ENCODE results near the gene FLRT3. TPM values are rescaled to one million over a fixed set of nuclear protein-coding genes. Genes with fewer than 3 reads are reported as not detected.

The FLRT3 gene
- total and polyA plus RNA-seq, 2 donors (not counting 1 experiment from before 2014, with no cell fraction given), result not detected

DNA sequence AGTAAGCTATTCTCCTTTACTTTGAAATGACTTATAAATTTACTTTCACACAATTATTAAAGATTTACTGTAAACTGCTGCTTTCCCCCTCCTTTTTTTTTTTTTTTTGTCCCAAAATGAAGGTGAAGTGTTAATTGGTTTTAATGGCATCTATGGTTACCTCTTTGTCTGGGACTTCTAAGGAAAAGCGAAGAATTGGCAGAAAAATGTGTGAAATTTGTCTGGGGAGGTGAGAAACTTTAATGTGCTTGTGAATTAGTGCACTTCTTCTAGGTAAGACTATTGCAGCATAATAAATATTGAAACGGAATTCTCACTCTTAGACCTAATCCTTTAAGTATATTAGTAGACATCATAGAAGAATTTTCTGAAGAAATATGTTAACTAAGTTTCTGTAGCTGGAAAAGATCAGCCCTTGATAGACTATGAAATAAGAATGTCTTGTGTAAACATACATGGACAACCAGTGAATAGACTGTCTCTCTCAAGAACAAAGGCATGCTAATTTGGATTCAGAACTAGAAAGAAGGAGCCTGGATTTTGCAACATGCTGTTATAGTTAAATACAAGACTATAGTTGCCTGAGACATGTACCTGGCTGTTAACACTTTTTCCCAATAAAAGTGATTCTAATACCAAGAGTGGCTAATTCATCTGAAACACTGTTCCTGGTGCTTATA lies 23.9 kb downstream of the FLRT3 start:
- peaks cover 2% of the 10 kb centered on the region for H3K27me3 Mint-ChIP-seq
- no peak overlapping the region for H3K27ac Mint-ChIP-seq
- H3K4me1 ChIP-seq (ENCODE audit: control insufficient read depth in 2 of 2, insufficient read depth in 2 of 2, low read length in 2 of 2), result no peaks in the 10 kb centered on the region
- no peak overlapping the region for H2AFZ ChIP-seq (ENCODE audit: insufficient read depth, low read depth, low read length, poor library complexity, severe bottlenecking)
- POLR2A ChIA-PET, result no interaction called here
- no peak overlapping the region for H3K4me3 ChIP-seq (ENCODE audit: control extremely low read depth in 1 of 5, extremely low read depth in 1 of 5, insufficient read depth in 1 of 5, low read depth in 2 of 5, low read length in 4 of 5)
- intact Hi-C loops (cut with micrococcal nuclease), result no loop called here
- no peaks in the 10 kb centered on the region for H3K27me3 ChIP-seq (replicated peaks in 1 of 4; ENCODE audit: control extremely low read depth in 1 of 4, control insufficient read depth in 3 of 4, insufficient read depth in 4 of 4, low read length in 3 of 4)
- no peaks in the 10 kb centered on the region for H4K20me1 ChIP-seq (ENCODE audit: control insufficient read depth, insufficient read depth, low read length, poor library complexity, severe bottlenecking)
- H3K9ac ChIP-seq (ENCODE audit: low read length), result no peak overlapping the region
- DNase-seq (no peak), ATAC-seq (ENCODE audit: low read depth) (no peak)
- H3K4me1 Mint-ChIP-seq, result no peaks in the 10 kb centered on the region
- CTCF ChIA-PET, result no interaction called here
- WGBS (ENCODE audit: insufficient coverage), result 100% methylated on average over 1 of the region's 2 CpGs
- H3K9me3 ChIP-seq (ENCODE audit: control extremely low read depth in 1 of 3, control insufficient read depth in 2 of 3, insufficient read depth in 1 of 3, low read length in 2 of 3), result no peaks in the 10 kb centered on the region
- H3K4me2 ChIP-seq (replicated peaks; ENCODE audit: low read depth, low read length, poor library complexity, severe bottlenecking), result no peak overlapping the region
- H3K4me3 Mint-ChIP-seq, result no peak overlapping the region
- no peaks in the 10 kb centered on the region for H3K9me3 Mint-ChIP-seq (ENCODE audit: insufficient read depth)
- H3K36me3 ChIP-seq (replicated peaks in 1 of 2; ENCODE audit: control extremely low read depth in 1 of 2, control insufficient read depth in 1 of 2, extremely low read depth in 1 of 2, insufficient read depth in 2 of 2, low read length in 1 of 2), result no peaks in the 10 kb centered on the region
- TF ChIP-seq, protein P1, sequence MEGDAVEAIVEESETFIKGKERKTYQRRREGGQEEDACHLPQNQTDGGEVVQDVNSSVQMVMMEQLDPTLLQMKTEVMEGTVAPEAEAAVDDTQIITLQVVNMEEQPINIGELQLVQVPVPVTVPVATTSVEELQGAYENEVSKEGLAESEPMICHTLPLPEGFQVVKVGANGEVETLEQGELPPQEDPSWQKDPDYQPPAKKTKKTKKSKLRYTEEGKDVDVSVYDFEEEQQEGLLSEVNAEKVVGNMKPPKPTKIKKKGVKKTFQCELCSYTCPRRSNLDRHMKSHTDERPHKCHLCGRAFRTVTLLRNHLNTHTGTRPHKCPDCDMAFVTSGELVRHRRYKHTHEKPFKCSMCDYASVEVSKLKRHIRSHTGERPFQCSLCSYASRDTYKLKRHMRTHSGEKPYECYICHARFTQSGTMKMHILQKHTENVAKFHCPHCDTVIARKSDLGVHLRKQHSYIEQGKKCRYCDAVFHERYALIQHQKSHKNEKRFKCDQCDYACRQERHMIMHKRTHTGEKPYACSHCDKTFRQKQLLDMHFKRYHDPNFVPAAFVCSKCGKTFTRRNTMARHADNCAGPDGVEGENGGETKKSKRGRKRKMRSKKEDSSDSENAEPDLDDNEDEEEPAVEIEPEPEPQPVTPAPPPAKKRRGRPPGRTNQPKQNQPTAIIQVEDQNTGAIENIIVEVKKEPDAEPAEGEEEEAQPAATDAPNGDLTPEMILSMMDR (IDR thresholded peaks at IDR 0.05), result no peak
- TF ChIP-seq EZH2 (IDR thresholded peaks at IDR 0.05; ENCODE audit: borderline replicate concordance, insufficient read depth, low read depth, low read length, poor library complexity, severe bottlenecking), result no peak
- H3K27ac ChIP-seq (ENCODE audit: low read length in 2 of 2), result no peak overlapping the region
- no peaks in the 10 kb centered on the region for H3K79me2 ChIP-seq (ENCODE audit: control insufficient read depth, insufficient read depth, low read length)

DNA sequence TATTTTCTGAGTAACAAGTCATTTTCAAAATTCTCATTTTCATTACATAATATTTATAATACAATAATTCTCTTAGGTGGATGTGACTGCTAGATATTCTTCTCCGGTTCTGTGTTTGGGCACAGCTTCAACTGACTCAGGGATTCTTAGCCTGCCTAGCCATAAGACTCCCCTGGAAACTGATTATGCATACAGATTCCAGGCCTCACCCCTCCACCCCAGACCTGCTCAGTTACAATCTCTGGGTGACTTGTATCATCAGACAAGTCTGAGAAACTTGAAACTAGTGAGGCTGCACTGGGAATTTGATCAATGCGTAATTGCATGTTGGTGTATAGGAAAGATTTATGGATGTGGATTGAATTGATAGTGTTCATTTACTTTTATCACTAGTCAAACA lies 25.4 kb downstream of the FLRT3 start:
- Histone ChIP-seq H2AFZ (ENCODE audit: insufficient read depth, low read depth, low read length, poor library complexity, severe bottlenecking) (no peak overlapping the region), H3K9me3 (ENCODE audit: control extremely low read depth in 1 of 3, control insufficient read depth in 2 of 3, insufficient read depth in 1 of 3, low read length in 2 of 3) (no peaks in the 10 kb centered on the region), H3K79me2 (ENCODE audit: control insufficient read depth, insufficient read depth, low read length) (no peaks in the 10 kb centered on the region), H3K27me3 (replicated peaks in 1 of 4; ENCODE audit: control extremely low read depth in 1 of 4, control insufficient read depth in 3 of 4, insufficient read depth in 4 of 4, low read length in 3 of 4) (no peaks in the 10 kb centered on the region), H3K4me2 (replicated peaks; ENCODE audit: low read depth, low read length, poor library complexity, severe bottlenecking) (no peak overlapping the region), H3K27ac (ENCODE audit: low read length in 2 of 2) (no peak overlapping the region), H4K20me1 (ENCODE audit: control insufficient read depth, insufficient read depth, low read length, poor library complexity, severe bottlenecking) (no peaks in the 10 kb centered on the region), H3K9ac (ENCODE audit: low read length) (no peak overlapping the region), H3K36me3 (replicated peaks in 1 of 2; ENCODE audit: control extremely low read depth in 1 of 2, control insufficient read depth in 1 of 2, extremely low read depth in 1 of 2, insufficient read depth in 2 of 2, low read length in 1 of 2) (no peaks in the 10 kb centered on the region), H3K4me3 (ENCODE audit: control extremely low read depth in 1 of 5, extremely low read depth in 1 of 5, insufficient read depth in 1 of 5, low read depth in 2 of 5, low read length in 4 of 5) (no peak overlapping the region), H3K4me1 (ENCODE audit: control insufficient read depth in 2 of 2, insufficient read depth in 2 of 2, low read length in 2 of 2) (no peaks in the 10 kb centered on the region)
- ATAC-seq (ENCODE audit: low read depth) (no peak), DNase-seq (no peak)
- ChIA-PET CTCF (no interaction called here), POLR2A (no interaction called here)
- 100% methylated on average over 1 of the region's 2 CpGs for WGBS (ENCODE audit: insufficient coverage)
- no peak overlapping the region for H3K4me3 Mint-ChIP-seq
- TF ChIP-seq, protein P1 (IDR thresholded peaks at IDR 0.05), result no peak
- no peak for TF ChIP-seq EZH2 (IDR thresholded peaks at IDR 0.05; ENCODE audit: borderline replicate concordance, insufficient read depth, low read depth, low read length, poor library complexity, severe bottlenecking)
- H3K4me1 Mint-ChIP-seq, result no peaks in the 10 kb centered on the region
- H3K27me3 Mint-ChIP-seq, result peaks cover 3% of the 10 kb centered on the region
- H3K27ac Mint-ChIP-seq, result no peak overlapping the region
- no peaks in the 10 kb centered on the region for H3K9me3 Mint-ChIP-seq (ENCODE audit: insufficient read depth)
- intact Hi-C loops (cut with micrococcal nuclease), result no loop called here

Data from B cell (primary cell).